ENCODE results near the gene NAA20.
"Not testable (repeated sequence)": the region's sequence is repeated elsewhere in the genome, so short reads cannot be mapped to it uniquely, and the experiment has no call there.

Gene NAA20

DNA sequence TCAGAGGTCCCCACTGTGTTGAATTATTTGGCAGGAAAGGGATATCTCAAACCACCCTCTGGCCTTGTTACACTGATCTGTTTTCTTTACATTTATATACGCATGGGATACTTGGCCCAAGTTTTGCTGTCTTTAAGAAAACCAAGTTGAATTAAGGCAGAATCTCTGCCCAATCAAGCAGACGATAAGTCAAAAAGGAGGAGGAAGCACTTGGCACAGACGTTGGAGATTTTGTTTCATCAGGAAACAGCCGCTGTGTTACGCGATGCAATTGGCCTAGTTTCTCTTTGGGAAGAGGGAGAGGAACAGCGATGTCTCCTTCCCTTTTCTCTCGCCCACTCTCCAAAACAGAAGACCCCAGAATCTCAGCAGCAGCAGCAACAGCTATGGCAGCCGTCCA is 20.2 kb upstream of the NAA20 start:
- ATAC-seq (replicated peaks) (no peak), DNase-seq (no peak)
- H3K9me3 Mint-ChIP-seq = no peaks in the 10 kb centered on the region
- H3K36me3 Mint-ChIP-seq = peaks cover 0 to 1% of the 10 kb centered on the region in 2 donors
- peaks cover 5 to 16% of the 10 kb centered on the region in 2 donors for H3K4me1 Mint-ChIP-seq
- peaks cover 4 to 19% of the 10 kb centered on the region in 2 donors for H3K27me3 Mint-ChIP-seq
- no peak overlapping the region for H3K27ac Mint-ChIP-seq
- H3K4me3 Mint-ChIP-seq = no peak overlapping the region

- no peak overlapping the region for H3K27ac Mint-ChIP-seq
- no peak overlapping the region for H3K4me3 Mint-ChIP-seq
- peaks cover 0 to 3% of the 10 kb centered on the region in 2 donors for H3K36me3 Mint-ChIP-seq
- H3K4me1 Mint-ChIP-seq = peaks cover 18 to 34% of the 10 kb centered on the region in 2 donors
- no peaks in the 10 kb centered on the region for H3K9me3 Mint-ChIP-seq
- no peak for DNase-seq
- peaks cover 14 to 34% of the 10 kb centered on the region in 2 donors for H3K27me3 Mint-ChIP-seq
- ATAC-seq (replicated peaks) = no peak
Measured at GRCh38 chr20:19998990-19999705, 18.0 kb upstream of the NAA20 start.

DNA sequence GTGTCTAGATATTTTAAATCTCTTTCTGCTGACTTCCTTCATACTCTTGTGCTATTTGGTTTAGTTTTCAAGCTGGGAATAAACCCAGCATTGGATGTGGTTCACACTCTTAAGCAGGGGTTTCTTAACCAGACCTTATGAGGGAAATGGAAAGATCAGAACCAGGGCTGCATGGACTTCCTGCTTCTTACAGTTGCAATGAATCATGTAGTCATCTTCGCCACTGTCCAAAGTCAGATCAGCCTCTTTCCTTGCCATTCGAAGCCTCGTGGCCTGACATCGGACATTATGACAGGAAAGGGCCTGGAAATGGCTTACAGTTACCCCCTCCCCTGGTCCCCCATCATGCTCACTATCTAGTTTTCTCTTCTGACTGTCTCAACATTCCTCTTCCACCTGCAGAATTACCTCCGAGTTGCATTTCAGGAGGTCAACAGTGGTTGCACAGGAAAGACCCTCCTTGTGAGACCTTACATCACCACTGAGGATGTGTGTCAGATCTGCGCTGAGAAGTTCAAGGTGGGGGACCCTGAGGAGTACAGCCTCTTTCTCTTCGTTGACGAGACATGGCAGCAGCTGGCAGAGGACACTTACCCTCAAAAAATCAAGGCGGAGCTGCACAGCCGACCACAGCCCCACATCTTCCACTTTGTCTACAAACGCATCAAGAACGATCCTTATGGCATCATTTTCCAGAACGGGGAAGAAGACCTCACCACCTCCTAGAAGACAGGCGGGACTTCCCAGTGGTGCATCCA is 16.8 kb upstream of the NAA20 start:
- Mint-ChIP-seq H3K4me3 (no peak overlapping the region), H3K27me3 (peaks cover 21 to 41% of the 10 kb centered on the region in 2 donors), H3K27ac (no peak overlapping the region), H3K9me3 (no peaks in the 10 kb centered on the region), H3K36me3 (peaks cover 0 to 3% of the 10 kb centered on the region in 2 donors), H3K4me1 (peaks cover 19 to 32% of the 10 kb centered on the region in 2 donors)
- DNase-seq (no peak), ATAC-seq (replicated peaks) (no peak)

DNA sequence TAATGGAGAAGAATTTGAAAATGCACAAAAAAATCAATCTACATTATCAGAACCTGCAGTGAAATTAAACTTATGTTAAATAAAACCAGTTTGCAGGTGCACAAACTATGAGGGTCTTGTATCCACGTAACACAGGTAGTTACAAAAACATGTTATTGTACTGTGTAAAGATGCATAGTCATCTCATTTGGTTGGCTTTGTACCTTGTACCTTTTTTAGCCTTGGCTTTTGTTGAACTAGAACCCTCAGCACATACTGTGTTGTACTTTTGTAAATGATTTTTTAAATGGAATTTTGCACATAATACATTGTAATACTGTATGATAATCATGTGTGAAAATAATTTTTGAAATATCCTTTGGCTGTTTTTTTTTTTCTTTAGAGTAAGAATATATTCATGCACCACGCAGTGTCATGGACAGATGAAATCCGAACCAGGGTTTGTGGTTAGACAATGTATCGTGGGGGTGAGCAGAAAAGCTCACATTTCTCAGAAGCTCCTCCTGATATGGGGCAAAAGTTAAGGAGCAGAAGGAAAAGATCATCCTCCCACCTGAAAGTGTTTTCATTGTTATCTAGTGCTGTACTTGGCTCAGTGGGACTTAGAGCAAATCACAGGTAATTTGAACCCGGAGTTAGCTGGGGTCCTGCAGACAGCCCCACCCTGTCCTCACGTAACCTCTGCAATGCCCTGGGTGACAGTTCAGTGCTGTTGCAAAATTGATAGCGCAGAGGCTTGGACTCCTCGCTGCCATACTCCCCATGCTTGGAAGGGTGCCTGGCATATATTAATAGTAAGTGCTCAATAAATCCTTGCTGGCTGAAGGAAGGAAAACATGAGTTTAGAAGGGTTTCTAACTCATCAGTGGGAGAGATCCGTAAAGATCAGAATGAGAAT is 14.8 kb upstream of the NAA20 start:
- Mint-ChIP-seq H3K9me3 (no peaks in the 10 kb centered on the region), H3K27ac (no peak overlapping the region), H3K4me3 (peak overlapping the region; percentile 71 to 76), H3K36me3 (peaks cover 0 to 3% of the 10 kb centered on the region in 2 donors), H3K27me3 (peaks cover 24 to 45% of the 10 kb centered on the region in 2 donors), H3K4me1 (peaks cover 18 to 30% of the 10 kb centered on the region in 2 donors)
- no peak for ATAC-seq (replicated peaks)
- DNase-seq = no peak

GRCh38 chr20:20003031-20003954 is 13.9 kb upstream of the NAA20 start:
- peak; percentile 73 to 88 for ATAC-seq (replicated peaks)
- peaks cover 18 to 30% of the 10 kb centered on the region in 2 donors for H3K4me1 Mint-ChIP-seq
- H3K4me3 Mint-ChIP-seq = peak overlapping the region; percentile 71 to 76
- peak; percentile 8 for DNase-seq
- peaks cover 33 to 51% of the 10 kb centered on the region in 2 donors for H3K27me3 Mint-ChIP-seq
- no peaks in the 10 kb centered on the region for H3K9me3 Mint-ChIP-seq
- peaks cover 0 to 3% of the 10 kb centered on the region in 2 donors for H3K36me3 Mint-ChIP-seq
- peak overlapping the region; percentile 82 for H3K27ac Mint-ChIP-seq

GRCh38 chr20:20003955-20004322 is 13.2 kb upstream of the NAA20 start:
- H3K4me3 Mint-ChIP-seq = peak overlapping the region; percentile 71 to 76
- not testable (repeated sequence) for H3K9me3 Mint-ChIP-seq; ATAC-seq (replicated peaks); H3K36me3 Mint-ChIP-seq; DNase-seq
- peaks cover 18 to 30% of the 10 kb centered on the region in 2 donors for H3K4me1 Mint-ChIP-seq
- H3K27me3 Mint-ChIP-seq = peaks cover 33 to 53% of the 10 kb centered on the region in 2 donors
- peak overlapping the region; percentile 82 for H3K27ac Mint-ChIP-seq

GRCh38 chr20:20005342-20005741 is 11.8 kb upstream of the NAA20 start:
- no peak overlapping the region for H3K27ac Mint-ChIP-seq
- no peak for DNase-seq
- H3K4me1 Mint-ChIP-seq = peaks cover 15 to 22% of the 10 kb centered on the region in 2 donors
- no peak for ATAC-seq (replicated peaks)
- H3K4me3 Mint-ChIP-seq = no peak overlapping the region
- H3K27me3 Mint-ChIP-seq = peaks cover 38 to 51% of the 10 kb centered on the region in 2 donors
- H3K36me3 Mint-ChIP-seq = peaks cover 0 to 3% of the 10 kb centered on the region in 2 donors
- no peaks in the 10 kb centered on the region for H3K9me3 Mint-ChIP-seq

DNA sequence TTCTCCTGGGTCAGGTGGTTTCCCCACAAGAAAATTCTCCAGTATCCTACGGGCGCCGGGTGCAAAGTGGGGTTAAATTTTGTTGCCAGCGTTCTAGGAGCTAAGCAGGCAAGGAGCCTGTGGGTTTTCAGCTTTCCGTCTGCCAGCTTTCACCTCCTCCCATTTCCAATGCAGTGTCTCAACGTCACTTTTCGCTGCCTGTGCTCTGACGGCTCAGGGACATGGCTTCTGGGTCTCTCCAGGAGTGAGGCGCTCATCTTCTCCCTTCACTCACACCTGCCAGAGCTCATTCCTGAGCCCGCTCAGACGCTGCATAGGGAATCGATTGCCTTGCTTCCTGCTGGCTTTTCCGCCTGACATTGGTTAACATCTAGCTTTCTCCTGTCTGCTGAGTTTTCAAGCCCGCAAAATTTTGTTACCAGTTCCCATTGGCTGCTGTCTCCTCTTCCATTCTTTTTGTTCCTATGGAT is 7.3 kb upstream of the NAA20 start:
- ATAC-seq (replicated peaks) = no peak
- peaks cover 0 to 2% of the 10 kb centered on the region in 2 donors for H3K4me1 Mint-ChIP-seq
- H3K36me3 Mint-ChIP-seq = no peaks in the 10 kb centered on the region
- no peaks in the 10 kb centered on the region for H3K9me3 Mint-ChIP-seq
- H3K27ac Mint-ChIP-seq = no peak overlapping the region
- peaks cover 27 to 28% of the 10 kb centered on the region in 2 donors for H3K27me3 Mint-ChIP-seq
- no peak for DNase-seq
- H3K4me3 Mint-ChIP-seq = no peak overlapping the region

GRCh38 chr20:20010639-20011500 is 6.3 kb upstream of the NAA20 start:
- Mint-ChIP-seq H3K9me3 (no peaks in the 10 kb centered on the region), H3K4me3 (no peak overlapping the region), H3K36me3 (no peaks in the 10 kb centered on the region), H3K27ac (peak overlapping the region; percentile 7), H3K4me1 (no peaks in the 10 kb centered on the region), H3K27me3 (peaks cover 20 to 21% of the 10 kb centered on the region in 2 donors)
- DNase-seq = no peak
- no peak for ATAC-seq (replicated peaks)

GRCh38 chr20:20012541-20012940 is 4.6 kb upstream of the NAA20 start:
- no peak overlapping the region for H3K27ac Mint-ChIP-seq
- H3K9me3 Mint-ChIP-seq = no peaks in the 10 kb centered on the region
- H3K4me1 Mint-ChIP-seq = peaks cover 3 to 7% of the 10 kb centered on the region in 2 donors
- DNase-seq (no peak), ATAC-seq (replicated peaks) (no peak)
- H3K4me3 Mint-ChIP-seq = no peak overlapping the region
- no peaks in the 10 kb centered on the region for H3K36me3 Mint-ChIP-seq
- H3K27me3 Mint-ChIP-seq = peaks cover 16 to 17% of the 10 kb centered on the region in 2 donors

DNA sequence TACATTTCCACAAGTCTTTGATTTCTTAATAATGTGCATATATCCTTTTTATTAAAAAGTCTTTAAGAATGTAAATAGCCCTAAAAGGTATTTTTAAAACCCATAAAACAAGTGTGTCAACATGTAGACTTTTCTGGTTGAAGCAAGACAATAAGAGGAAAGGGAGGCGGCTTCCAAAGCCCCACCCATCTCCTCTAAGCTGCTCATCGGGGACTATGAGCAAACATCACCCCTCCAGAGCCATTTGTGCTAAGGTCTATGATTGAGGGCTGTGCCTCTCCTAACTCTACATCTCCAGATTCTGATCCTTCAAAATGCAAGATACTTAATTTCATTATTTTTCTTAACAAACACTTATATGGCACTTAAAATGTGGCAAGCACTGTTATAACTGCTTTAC is 2.5 kb upstream of the NAA20 start:
- Mint-ChIP-seq H3K9me3 (no peaks in the 10 kb centered on the region), H3K27me3 (peaks cover 5 to 10% of the 10 kb centered on the region in 2 donors), H3K4me1 (peaks cover 13 to 27% of the 10 kb centered on the region in 2 donors), H3K36me3 (peaks cover 4 to 9% of the 10 kb centered on the region in 2 donors), H3K27ac (no peak overlapping the region), H3K4me3 (no peak overlapping the region)
- DNase-seq (no peak), ATAC-seq (replicated peaks) (no peak)

GRCh38 chr20:20017844-20018185 is 653 bp downstream of the NAA20 start:
- DNase-seq (no peak), ATAC-seq (replicated peaks) (peak; percentile 11 to 25)
- Mint-ChIP-seq H3K27me3 (no peaks in the 10 kb centered on the region), H3K9me3 (no peaks in the 10 kb centered on the region), H3K4me3 (peak overlapping the region; percentile 94 to 98), H3K4me1 (peaks cover 28 to 42% of the 10 kb centered on the region in 2 donors), H3K27ac (peak overlapping the region; percentile 94), H3K36me3 (peaks cover 17 to 24% of the 10 kb centered on the region in 2 donors)
